Measurements from ENCODE around the gene COMMD10. TPM values are rescaled to one million over a fixed set of nuclear protein-coding genes. Genes with fewer than 3 reads are reported as not detected.
A peak's percentile ranks its signal among the peaks of the same experiment; 100 is the strongest.
"Not testable (repeated sequence)": the region's sequence is repeated elsewhere in the genome, so short reads cannot be mapped to it uniquely, and the experiment has no call there.

COMMD10 gene
- total and polyA plus RNA-seq, 4 donors, result 17.2 to 66.0 (median 24.7) TPM

DNA sequence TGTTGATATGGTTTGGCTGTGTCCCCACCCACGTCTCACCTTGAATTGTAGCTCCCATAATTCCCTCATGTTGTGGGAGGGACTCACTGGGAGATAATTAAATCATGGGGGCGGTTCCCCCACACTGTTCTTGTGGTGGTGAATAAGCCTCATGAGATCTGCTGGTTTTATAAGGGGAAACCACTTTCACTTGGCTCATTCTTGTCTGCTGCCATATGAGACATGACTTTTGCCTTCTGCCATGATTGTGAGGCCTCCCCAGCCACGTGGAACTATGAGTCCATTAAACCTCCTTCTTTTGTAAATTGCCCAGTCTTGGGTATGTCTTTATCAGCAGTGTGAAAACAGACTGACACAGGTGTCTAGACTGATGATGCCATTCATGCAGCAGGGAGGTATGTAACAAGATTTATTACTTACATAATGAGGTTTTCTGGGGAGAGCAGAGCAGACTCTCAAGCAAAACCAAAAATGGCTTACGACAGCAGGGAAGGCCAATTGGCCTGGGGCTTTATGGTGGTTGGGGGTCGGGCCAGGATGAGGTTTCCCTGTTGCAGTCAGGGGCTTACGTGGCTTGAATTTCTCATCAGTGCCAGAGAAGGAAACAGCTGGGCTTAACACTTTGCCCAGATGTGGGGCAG lies 9.5 kb upstream of the COMMD10 start:
- no peak overlapping the region for H3K9ac ChIP-seq (ENCODE audit: insufficient read depth in 1 of 2, low read length in 2 of 2)
- TF ChIP-seq, protein P1, sequence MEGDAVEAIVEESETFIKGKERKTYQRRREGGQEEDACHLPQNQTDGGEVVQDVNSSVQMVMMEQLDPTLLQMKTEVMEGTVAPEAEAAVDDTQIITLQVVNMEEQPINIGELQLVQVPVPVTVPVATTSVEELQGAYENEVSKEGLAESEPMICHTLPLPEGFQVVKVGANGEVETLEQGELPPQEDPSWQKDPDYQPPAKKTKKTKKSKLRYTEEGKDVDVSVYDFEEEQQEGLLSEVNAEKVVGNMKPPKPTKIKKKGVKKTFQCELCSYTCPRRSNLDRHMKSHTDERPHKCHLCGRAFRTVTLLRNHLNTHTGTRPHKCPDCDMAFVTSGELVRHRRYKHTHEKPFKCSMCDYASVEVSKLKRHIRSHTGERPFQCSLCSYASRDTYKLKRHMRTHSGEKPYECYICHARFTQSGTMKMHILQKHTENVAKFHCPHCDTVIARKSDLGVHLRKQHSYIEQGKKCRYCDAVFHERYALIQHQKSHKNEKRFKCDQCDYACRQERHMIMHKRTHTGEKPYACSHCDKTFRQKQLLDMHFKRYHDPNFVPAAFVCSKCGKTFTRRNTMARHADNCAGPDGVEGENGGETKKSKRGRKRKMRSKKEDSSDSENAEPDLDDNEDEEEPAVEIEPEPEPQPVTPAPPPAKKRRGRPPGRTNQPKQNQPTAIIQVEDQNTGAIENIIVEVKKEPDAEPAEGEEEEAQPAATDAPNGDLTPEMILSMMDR (IDR thresholded peaks at IDR 0.05; ENCODE audit: control extremely low read depth, extremely low read depth), result no peak
- H3K4me1 ChIP-seq (ENCODE audit: control insufficient read depth in 5 of 5, insufficient read depth in 5 of 5, low read length in 5 of 5), result no peaks in the 10 kb centered on the region
- WGBS, 2 donors, result 40 to 63% methylated on average over 6 of the region's 6 CpGs
- H3K36me3 ChIP-seq (ENCODE audit: control insufficient read depth in 4 of 4, insufficient read depth in 4 of 4, low read length in 4 of 4), result no peaks in the 10 kb centered on the region
- no peak overlapping the region for H3K4me3 ChIP-seq
- DNase-seq (no peak), ATAC-seq (ENCODE audit: insufficient read depth, low FRiP score) (no peak)
- H3K27ac ChIP-seq (ENCODE audit: low read depth in 1 of 2, low read length in 1 of 2), result no peak overlapping the region
- H3K9me3 ChIP-seq (ENCODE audit: control insufficient read depth in 4 of 4, insufficient read depth in 3 of 4, low read length in 3 of 4), result peaks cover 0 to 1% (median 0%) of the 10 kb centered on the region in 4 donors
- no peaks in the 10 kb centered on the region for H3K27me3 ChIP-seq (ENCODE audit: control insufficient read depth in 3 of 3, insufficient read depth in 3 of 3, low read length in 2 of 3)

DNA sequence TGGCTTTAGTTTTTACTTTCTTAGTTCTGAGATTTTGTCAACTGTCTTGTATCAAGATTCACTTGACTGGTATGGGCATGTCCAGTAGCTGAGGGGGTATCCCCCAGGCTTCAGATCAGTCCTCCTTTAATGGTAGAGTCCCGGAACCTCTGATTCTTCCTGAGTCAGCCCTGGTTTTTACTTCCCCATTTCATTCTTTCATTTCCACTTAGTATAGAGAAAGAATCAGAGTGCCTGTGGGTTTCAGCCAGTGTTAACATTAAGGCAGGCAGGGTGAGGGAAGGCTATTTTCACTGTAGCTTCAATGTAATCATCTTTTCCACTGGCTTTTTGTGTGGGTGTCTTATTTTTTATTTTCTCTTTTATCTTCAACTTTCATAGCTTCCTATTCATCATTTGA lies 8.3 kb upstream of the COMMD10 start:
- no peaks in the 10 kb centered on the region for H3K4me1 ChIP-seq (ENCODE audit: control insufficient read depth in 5 of 5, insufficient read depth in 5 of 5, low read length in 5 of 5)
- H3K36me3 ChIP-seq (ENCODE audit: control insufficient read depth in 4 of 4, insufficient read depth in 4 of 4, low read length in 4 of 4), result no peaks in the 10 kb centered on the region
- H3K27me3 ChIP-seq (ENCODE audit: control insufficient read depth in 3 of 3, insufficient read depth in 3 of 3, low read length in 2 of 3), result no peaks in the 10 kb centered on the region
- ATAC-seq (ENCODE audit: insufficient read depth, low FRiP score) (peak; percentile 41), DNase-seq (no peak)
- no peak overlapping the region for H3K9ac ChIP-seq (ENCODE audit: insufficient read depth in 1 of 2, low read length in 2 of 2)
- TF ChIP-seq, protein P1 (IDR thresholded peaks at IDR 0.05; ENCODE audit: control extremely low read depth, extremely low read depth), result no peak
- no peaks in the 10 kb centered on the region for H3K9me3 ChIP-seq (ENCODE audit: control insufficient read depth in 4 of 4, insufficient read depth in 3 of 4, low read length in 3 of 4)
- H3K4me3 ChIP-seq, result no peak overlapping the region
- H3K27ac ChIP-seq (ENCODE audit: low read depth in 1 of 2, low read length in 1 of 2), result no peak overlapping the region
- 29 to 71% methylated on average over 1 of the region's 1 CpG for WGBS, 2 donors

DNA sequence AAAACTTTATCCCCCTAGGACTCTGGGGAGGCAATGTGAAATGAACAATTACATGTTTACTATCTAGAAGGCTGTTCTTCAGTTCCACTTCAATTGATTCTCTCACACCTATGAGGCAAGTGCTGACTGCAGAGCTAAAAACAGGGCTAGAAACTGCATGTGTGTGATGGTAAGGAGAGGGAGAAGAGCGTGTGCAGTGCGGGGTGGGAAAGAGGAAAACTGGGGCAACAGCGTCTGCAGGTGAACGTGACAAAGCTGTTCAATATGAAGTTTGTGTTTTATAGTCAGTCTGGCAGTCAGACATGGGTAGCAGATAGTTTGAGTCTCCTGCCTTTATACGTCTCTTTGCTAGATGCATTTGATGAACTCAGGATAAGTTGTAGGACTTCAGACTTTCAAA lies 6.6 kb upstream of the COMMD10 start:
- H3K27me3 ChIP-seq (ENCODE audit: control insufficient read depth in 3 of 3, insufficient read depth in 3 of 3, low read length in 2 of 3), result no peaks in the 10 kb centered on the region
- DNase-seq (no peak), ATAC-seq (ENCODE audit: insufficient read depth, low FRiP score) (no peak)
- 94 to 96% methylated on average over 5 of the region's 5 CpGs for WGBS, 2 donors
- no peak overlapping the region for H3K4me3 ChIP-seq
- no peak overlapping the region for H3K27ac ChIP-seq (ENCODE audit: low read depth in 1 of 2, low read length in 1 of 2)
- peaks cover 0 to 5% (median 0%) of the 10 kb centered on the region in 4 donors for H3K36me3 ChIP-seq (ENCODE audit: control insufficient read depth in 4 of 4, insufficient read depth in 4 of 4, low read length in 4 of 4)
- no peaks in the 10 kb centered on the region for H3K9me3 ChIP-seq (ENCODE audit: control insufficient read depth in 4 of 4, insufficient read depth in 3 of 4, low read length in 3 of 4)
- H3K4me1 ChIP-seq (ENCODE audit: control insufficient read depth in 5 of 5, insufficient read depth in 5 of 5, low read length in 5 of 5), result no peaks in the 10 kb centered on the region
- TF ChIP-seq, protein P1 (IDR thresholded peaks at IDR 0.05; ENCODE audit: control extremely low read depth, extremely low read depth), result no peak
- no peak overlapping the region for H3K9ac ChIP-seq (ENCODE audit: insufficient read depth in 1 of 2, low read length in 2 of 2)

DNA sequence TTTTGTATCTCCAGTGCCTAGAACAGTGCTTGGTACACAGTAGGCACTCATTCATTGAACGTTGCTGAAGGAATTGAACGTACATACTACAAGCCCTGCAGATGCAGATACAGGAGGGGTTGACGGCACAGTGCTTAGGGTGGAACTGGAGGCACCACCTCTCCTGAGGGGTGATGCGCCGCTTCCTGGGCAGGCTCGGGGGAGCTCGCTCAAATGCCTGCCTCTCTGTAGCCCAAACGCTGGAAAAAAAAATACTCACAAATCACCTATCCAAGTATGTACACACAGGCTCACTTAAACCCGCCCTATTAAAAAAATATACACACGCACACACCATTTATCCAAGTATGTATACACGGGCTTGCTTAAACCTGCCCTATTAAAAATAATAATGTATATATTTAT lies 536 bp upstream of the COMMD10 start:
- H3K27ac ChIP-seq (ENCODE audit: low read depth in 1 of 2, low read length in 1 of 2), result no peak overlapping the region
- H3K9me3 ChIP-seq (ENCODE audit: control insufficient read depth in 4 of 4, insufficient read depth in 3 of 4, low read length in 3 of 4), result no peaks in the 10 kb centered on the region
- TF ChIP-seq, protein P1 (IDR thresholded peaks at IDR 0.05; ENCODE audit: control extremely low read depth, extremely low read depth), result no peak
- peaks cover 5 to 16% (median 7%) of the 10 kb centered on the region in 5 donors for H3K4me1 ChIP-seq (ENCODE audit: control insufficient read depth in 5 of 5, insufficient read depth in 5 of 5, low read length in 5 of 5)
- H3K9ac ChIP-seq (ENCODE audit: insufficient read depth in 1 of 2, low read length in 2 of 2), result peak overlapping the region in 1 of 2 donors; percentile 33
- H3K4me3 ChIP-seq, result no peak overlapping the region
- WGBS, 2 donors, result 24 to 26% methylated on average over 11 of the region's 11 CpGs
- DNase-seq, result peak in 2 of 3 donors; percentile 23 to 50
- no peak for ATAC-seq (ENCODE audit: insufficient read depth, low FRiP score)
- no peaks in the 10 kb centered on the region for H3K27me3 ChIP-seq (ENCODE audit: control insufficient read depth in 3 of 3, insufficient read depth in 3 of 3, low read length in 2 of 3)
- H3K36me3 ChIP-seq (ENCODE audit: control insufficient read depth in 4 of 4, insufficient read depth in 4 of 4, low read length in 4 of 4), result peaks cover 0 to 8% (median 5%) of the 10 kb centered on the region in 4 donors

DNA sequence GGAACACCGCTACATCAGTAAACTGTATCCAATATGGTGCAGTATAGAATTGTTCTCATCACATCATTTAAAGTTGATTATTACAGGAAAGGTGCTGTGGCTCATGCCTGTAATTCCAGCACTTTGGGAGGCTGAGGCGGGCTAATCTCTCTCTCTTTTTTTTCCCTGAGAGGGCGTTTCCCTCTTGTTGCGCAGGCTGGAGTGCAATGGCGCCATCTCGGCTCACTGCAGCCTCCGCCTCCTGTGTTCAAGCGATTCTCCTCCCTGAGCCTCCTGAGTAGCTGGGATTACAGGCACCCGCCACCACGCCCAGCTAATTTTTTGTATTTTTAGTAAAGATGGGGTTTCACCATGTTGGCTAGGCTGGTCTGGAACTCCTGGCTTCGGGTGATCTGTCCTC lies 1.5 kb downstream of the COMMD10 start:
- not testable (repeated sequence) for H3K27me3 ChIP-seq (ENCODE audit: control insufficient read depth in 3 of 3, insufficient read depth in 3 of 3, low read length in 2 of 3); H3K9me3 ChIP-seq (ENCODE audit: control insufficient read depth in 4 of 4, insufficient read depth in 3 of 4, low read length in 3 of 4); H3K9ac ChIP-seq (ENCODE audit: insufficient read depth in 1 of 2, low read length in 2 of 2); H3K4me3 ChIP-seq; ATAC-seq (ENCODE audit: insufficient read depth, low FRiP score); H3K27ac ChIP-seq (ENCODE audit: low read depth in 1 of 2, low read length in 1 of 2); DNase-seq
- peaks cover 5 to 26% (median 7%) of the 10 kb centered on the region in 5 donors for H3K4me1 ChIP-seq (ENCODE audit: control insufficient read depth in 5 of 5, insufficient read depth in 5 of 5, low read length in 5 of 5)
- WGBS, 2 donors, result 97 to 98% methylated on average over 11 of the region's 11 CpGs
- peaks cover 0 to 10% (median 6%) of the 10 kb centered on the region in 4 donors for H3K36me3 ChIP-seq (ENCODE audit: control insufficient read depth in 4 of 4, insufficient read depth in 4 of 4, low read length in 4 of 4)
